ENCODE results near the gene WDR74.
A peak's percentile ranks its signal among the peaks of the same experiment; 100 is the strongest.

The WDR74 gene

DNA sequence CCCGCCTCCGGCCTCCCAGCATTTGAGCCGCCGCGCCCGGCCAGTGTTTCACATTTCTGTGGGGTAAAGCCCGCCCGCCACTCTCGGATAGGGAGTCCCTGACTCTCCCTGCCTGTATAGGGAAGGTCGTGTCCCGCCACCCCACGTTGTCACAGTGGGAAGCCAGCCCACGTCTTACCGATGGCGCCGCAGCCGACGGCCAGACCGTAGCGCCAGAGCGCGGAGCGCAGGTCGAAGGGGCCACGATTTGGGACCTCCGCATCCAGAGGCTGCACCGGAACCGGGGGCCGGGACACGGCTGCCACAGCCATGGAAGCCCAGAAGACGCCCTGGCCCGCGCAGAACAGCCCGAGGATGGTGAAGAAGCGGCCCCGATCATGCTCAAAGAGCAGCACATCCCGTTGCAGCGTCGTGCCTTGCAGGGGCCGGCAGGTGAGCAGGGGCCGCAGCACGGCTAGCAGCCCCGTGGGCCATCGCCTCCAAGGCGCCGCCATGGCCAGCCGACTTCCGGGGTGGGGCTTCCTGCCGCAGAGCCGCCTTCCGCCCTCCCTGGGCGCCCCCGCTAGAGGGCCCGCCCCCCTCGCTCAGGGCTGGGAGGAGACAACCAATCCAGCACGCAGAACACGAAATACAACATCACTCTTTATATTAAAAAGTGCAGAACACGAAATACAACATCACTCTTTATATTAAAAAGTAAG lies 47.7 kb downstream of the WDR74 start, which contains the start of gene TMEM223:
TSS of gene TMEM223 (minus strand) at position 506 of the 701 bp plus-strand sequence. CDS start at position 494, 12 bp downstream.
- DNase-seq, result peak; percentile 79

DNA sequence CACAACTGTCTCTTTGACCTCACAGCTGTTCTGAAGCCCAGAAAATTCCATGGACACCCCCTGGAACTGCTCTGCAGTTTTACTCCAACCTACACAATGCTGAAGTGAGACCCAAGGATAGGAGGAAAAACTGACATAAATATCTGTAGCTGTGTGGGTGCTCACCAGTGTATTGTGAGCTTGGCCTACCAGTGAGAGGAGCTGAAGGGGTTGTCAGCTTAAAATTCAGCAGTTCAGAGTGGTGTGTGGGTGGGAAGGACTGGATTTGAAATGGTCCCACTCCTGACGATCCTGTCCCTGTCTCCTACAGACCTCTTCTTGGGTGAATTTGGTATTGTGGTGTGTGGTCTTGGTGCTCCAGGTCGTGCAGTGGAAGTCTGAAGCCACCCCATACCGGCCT lies 49.8 kb downstream of the WDR74 start:
- no peak for DNase-seq

DNA sequence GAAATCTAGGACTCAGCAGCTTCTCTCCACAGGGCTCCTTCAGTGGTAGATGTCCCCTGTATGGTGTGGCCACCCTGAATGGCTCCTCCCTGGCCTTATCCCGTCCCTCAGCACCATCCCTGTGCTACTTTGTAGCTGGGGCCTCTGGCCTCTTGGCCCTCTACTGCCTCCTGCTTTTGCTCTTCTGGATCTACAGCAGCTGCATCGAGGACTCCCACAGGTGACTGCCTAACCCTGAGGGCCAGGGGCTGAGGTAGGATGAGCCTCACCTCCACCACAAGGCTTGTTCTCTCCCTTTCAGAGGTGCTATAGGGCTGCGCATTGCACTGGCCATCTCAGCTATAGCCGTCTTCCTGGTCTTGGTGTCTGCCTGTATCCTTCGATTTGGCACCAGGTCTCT lies 50.4 kb downstream of the WDR74 start:
- no peak for DNase-seq

DNA sequence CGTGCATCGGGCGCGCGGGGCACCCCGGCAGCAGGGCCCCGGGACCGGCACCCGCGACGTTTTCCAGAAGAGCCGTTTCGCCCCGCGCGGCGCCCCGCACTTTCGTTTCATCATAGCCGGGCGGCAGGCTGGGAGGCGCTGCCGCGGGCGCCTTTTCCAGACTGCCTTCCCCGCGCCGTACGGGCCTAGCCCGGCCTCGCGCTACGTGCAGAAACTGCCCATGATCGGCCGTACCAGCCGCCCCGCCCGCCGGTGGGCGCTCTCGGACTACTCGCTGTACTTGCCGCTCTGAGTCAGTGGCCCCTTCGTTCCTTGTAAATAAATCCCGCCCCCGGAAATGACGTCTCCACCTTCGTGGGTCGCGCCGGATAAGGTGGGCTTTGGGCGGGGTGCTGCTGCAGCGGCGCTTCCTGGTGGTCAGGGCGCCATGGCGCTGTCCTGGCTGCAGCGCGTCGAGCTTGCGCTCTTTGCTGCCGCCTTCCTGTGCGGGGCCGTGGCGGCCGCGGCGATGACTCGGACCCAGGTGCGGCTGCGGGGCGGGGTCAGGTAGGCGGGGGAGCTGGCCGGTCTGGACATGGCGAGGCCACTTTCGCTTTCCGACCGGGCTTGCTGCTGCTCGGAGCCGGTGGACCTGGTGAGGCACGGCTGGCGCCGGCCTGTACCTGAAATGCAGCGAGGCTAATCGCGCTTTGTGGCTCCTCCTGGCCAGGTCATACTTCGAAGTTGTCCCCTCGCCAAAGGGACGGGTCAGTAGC lies 52.2 kb downstream of the WDR74 start, which contains the start of gene TMEM179B:
TSS of gene TMEM179B (plus strand) at position 398 of the 755 bp plus-strand sequence. CDS start at position 428, 30 bp downstream.
- DNase-seq, result peak; percentile 98

DNA sequence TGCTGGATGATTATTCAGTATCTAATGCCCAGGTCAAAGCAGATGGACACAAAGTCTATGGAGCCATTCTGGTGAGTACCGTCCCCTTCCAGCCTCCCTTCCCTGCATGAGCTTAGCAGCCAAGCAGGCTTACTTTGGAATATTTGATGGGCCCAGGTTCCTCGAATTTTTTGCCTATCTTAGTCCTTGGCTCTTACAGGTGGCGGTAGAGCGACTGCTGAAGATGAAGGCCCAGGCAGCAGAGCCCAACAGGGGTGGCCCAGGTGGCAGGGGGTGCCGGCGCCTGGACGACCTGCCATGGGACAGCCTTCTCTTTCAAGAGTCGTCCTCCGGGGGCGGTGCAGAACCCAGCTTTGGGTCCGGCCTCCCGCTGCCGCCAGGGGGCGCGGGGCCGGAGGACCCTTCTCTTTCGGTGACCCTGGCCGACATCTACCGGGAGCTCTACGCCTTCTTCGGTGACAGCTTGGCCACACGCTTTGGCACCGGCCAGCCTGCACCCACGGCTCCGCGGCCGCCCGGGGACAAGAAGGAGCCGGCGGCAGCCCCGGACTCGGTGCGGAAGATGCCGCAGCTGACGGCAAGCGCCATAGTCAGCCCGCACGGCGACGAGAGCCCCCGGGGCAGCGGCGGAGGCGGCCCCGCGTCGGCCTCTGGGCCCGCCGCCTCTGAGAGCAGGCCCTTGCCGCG lies 52.9 kb downstream of the WDR74 start:
- DNase-seq, result peak; percentile 82

All from fibroblast of skin of right biceps (primary cell).